Measurements from ENCODE around the gene CXCR5. TPM values are rescaled to one million over a fixed set of nuclear protein-coding genes. Genes with fewer than 3 reads are reported as not detected.

Gene CXCR5
- total RNA-seq, 2 donors from 2014 or later: 9.3 to 25.9 TPM

- no peaks in the 10 kb centered on the region for H3K36me3 Mint-ChIP-seq
Observed at GRCh38 chr11:118913411-118914125, 29.9 kb downstream of the CXCR5 start.

DNA sequence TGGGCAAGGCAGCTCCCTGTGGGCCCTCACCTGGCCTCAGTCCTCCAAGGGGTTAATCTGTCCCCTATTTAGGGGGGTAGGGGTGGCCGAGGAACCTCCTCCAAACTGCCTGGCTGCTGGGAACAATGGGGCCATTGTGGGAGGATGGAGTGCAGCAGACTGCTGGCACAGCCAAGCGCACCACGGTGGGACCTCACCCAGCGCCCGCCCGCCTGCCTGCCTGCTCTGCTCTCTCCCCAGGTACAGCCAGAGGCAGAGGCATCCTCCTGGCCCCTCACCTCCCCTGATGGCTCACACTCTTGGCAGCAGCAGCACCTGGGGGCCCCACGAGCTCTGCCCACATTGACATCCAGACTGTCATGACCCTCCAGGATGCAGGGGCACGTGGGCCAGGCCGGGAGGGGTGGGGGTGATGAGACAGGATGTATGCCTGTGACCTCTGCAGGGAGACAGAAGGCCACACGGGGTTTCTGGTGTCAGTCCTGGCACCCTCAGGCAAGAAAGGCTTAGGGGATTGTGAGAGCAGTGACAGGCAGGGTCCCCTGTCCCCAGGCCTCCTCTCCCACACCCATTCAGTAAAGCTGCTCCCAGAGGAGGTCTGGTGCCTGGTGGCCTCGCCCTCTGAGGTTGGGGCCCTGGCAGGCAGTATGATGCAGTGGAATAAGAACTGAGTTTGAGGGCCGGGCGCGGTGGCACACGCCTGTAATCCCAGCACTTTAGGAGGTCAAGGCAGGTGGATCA, 30.7 kb downstream of the CXCR5 start:
- ATAC-seq: peak; percentile 22 to 26
- Mint-ChIP-seq H3K27ac (peak overlapping the region; percentile 94 to 96), H3K9me3 (no peaks in the 10 kb centered on the region), H3K36me3 (no peaks in the 10 kb centered on the region)
- DNase-seq (ENCODE audit: low spot score in 2 of 2): peak in 1 of 2 donors; percentile 73

More at GRCh38 chr11:118913411-118914125, 29.9 kb downstream of the CXCR5 start:
- H3K27ac Mint-ChIP-seq: peak overlapping the region; percentile 74 to 94
- DNase-seq (ENCODE audit: low spot score in 2 of 2) (peak in 1 of 2 donors; percentile 69), ATAC-seq (no peak)
- H3K9me3 Mint-ChIP-seq: no peaks in the 10 kb centered on the region

- no peaks in the 10 kb centered on the region for H3K36me3 Mint-ChIP-seq
- DNase-seq (ENCODE audit: low spot score in 2 of 2) (no peak), ATAC-seq (no peak)
- H3K9me3 Mint-ChIP-seq: no peaks in the 10 kb centered on the region
- H3K27ac Mint-ChIP-seq: peak overlapping the region; percentile 94 to 96
Observed at GRCh38 chr11:118914987-118915386, 31.3 kb downstream of the CXCR5 start.

GRCh38 chr11:118915396-118915795, 31.7 kb downstream of the CXCR5 start:
- H3K27ac Mint-ChIP-seq: peak overlapping the region; percentile 94 to 96
- ATAC-seq (no peak), DNase-seq (ENCODE audit: low spot score in 2 of 2) (no peak)
- H3K9me3 Mint-ChIP-seq: no peaks in the 10 kb centered on the region
- H3K36me3 Mint-ChIP-seq: no peaks in the 10 kb centered on the region

- peak overlapping the region; percentile 94 to 96 for H3K27ac Mint-ChIP-seq
- no peak for ATAC-seq
- no peaks in the 10 kb centered on the region for H3K9me3 Mint-ChIP-seq
- H3K36me3 Mint-ChIP-seq: no peaks in the 10 kb centered on the region
- DNase-seq (ENCODE audit: low spot score in 2 of 2): no peak
Observed at GRCh38 chr11:118915941-118916841, 32.5 kb downstream of the CXCR5 start.

GRCh38 chr11:118916842-118917388, 33.2 kb downstream of the CXCR5 start:
- peak overlapping the region; percentile 94 to 95 for H3K27ac Mint-ChIP-seq
- no peak for ATAC-seq
- DNase-seq (ENCODE audit: low spot score in 2 of 2): no peak
- H3K9me3 Mint-ChIP-seq: no peaks in the 10 kb centered on the region
- H3K36me3 Mint-ChIP-seq: no peaks in the 10 kb centered on the region

- no peaks in the 10 kb centered on the region for H3K36me3 Mint-ChIP-seq
- DNase-seq (ENCODE audit: low spot score in 2 of 2): no peak
- peak; percentile 46 to 52 for ATAC-seq
- no peaks in the 10 kb centered on the region for H3K9me3 Mint-ChIP-seq
- peak overlapping the region; percentile 94 to 95 for H3K27ac Mint-ChIP-seq
Observed at GRCh38 chr11:118917481-118918127, 33.9 kb downstream of the CXCR5 start.

DNA sequence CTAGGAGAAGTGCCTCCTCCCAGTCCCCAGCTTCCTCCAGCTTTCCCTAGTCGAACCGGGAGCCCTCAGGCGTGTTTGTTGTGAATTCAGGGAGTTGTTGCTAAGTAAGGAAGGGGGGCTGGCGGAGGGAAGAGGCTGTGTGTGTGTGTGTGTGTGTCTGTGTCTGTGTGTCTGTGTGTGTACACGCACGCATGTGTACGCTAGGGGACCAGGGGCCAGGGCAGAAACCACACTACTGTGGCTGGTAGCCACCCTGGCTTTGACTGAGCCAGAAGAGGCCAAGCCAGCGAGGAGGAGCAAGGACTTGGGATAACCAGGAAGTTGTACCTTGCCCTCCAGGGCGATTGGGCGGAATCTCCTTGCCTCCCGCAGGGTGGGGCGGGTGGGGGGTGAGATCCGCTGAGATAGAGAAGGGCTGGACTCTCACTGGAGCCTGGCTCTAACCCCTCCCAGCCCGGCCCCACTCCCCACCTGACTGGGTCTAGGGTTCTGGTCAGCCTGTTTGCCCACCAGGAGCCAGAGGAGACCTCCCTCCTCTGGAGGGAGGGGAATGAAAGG, 34.5 kb downstream of the CXCR5 start:
- Mint-ChIP-seq H3K27ac (peak overlapping the region; percentile 94 to 95), H3K9me3 (no peaks in the 10 kb centered on the region), H3K36me3 (no peaks in the 10 kb centered on the region)
- ATAC-seq: peak; percentile 8 to 18
- DNase-seq (ENCODE audit: low spot score in 2 of 2): no peak

- no peak for ATAC-seq
- peak overlapping the region; percentile 84 to 94 for H3K27ac Mint-ChIP-seq
- peaks cover 0 to 3% of the 10 kb centered on the region in 2 donors for H3K36me3 Mint-ChIP-seq
- no peak for DNase-seq (ENCODE audit: low spot score in 2 of 2)
- H3K9me3 Mint-ChIP-seq: no peaks in the 10 kb centered on the region
Observed at GRCh38 chr11:118918686-118919280, 35.1 kb downstream of the CXCR5 start.

- DNase-seq (ENCODE audit: low spot score in 2 of 2) (no peak), ATAC-seq (no peak)
- peak overlapping the region; percentile 84 to 94 for H3K27ac Mint-ChIP-seq
- H3K36me3 Mint-ChIP-seq: peaks cover 9 to 13% of the 10 kb centered on the region in 2 donors
- H3K9me3 Mint-ChIP-seq: no peaks in the 10 kb centered on the region
Observed at GRCh38 chr11:118921121-118921928, 37.6 kb downstream of the CXCR5 start.

DNA sequence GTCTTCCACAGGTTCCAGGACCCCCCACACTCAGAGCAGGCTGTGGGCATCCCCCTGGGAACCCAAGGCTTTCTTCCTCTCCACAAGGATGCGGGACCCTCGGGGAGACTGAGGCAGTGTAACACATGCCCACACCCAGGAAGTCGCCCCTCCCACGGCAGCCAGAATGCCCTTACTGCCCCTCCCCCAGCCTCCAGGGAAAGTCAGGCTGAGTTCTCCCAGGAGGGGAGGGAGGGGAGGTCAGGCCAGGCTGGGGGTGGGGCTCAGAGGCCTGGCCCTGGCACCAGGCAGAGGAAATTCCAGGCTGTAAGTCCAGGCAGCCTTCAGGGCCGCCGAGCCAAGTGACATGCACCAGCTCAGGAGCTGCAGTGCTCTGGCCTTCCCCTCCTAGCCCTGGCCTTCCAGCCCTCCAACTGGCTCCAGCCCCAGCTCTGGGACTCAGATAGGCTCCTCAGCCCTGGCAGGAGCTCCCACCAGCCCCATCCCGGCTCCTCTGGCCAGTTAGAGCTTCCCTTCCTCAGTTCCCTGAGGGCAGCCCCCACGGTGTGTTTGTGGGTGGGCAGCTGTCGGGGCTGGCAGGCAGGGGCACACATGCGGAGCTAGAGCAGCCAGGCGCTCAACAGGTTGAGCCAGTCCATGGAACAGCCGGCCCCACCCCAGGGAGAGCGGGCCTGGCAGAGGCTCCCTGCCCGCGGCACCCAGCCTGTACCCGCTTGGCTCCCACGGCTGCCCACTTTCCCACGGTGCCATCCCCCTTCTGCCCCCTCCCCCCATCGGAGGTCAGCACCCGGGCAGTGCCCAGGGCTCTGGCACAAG, 38.4 kb downstream of the CXCR5 start:
- DNase-seq (ENCODE audit: low spot score in 2 of 2) (no peak), ATAC-seq (no peak)
- H3K9me3 Mint-ChIP-seq: no peaks in the 10 kb centered on the region
- peak overlapping the region in 1 of 2 donors; percentile 94 for H3K27ac Mint-ChIP-seq
- peaks cover 9 to 13% of the 10 kb centered on the region in 2 donors for H3K36me3 Mint-ChIP-seq

DNA sequence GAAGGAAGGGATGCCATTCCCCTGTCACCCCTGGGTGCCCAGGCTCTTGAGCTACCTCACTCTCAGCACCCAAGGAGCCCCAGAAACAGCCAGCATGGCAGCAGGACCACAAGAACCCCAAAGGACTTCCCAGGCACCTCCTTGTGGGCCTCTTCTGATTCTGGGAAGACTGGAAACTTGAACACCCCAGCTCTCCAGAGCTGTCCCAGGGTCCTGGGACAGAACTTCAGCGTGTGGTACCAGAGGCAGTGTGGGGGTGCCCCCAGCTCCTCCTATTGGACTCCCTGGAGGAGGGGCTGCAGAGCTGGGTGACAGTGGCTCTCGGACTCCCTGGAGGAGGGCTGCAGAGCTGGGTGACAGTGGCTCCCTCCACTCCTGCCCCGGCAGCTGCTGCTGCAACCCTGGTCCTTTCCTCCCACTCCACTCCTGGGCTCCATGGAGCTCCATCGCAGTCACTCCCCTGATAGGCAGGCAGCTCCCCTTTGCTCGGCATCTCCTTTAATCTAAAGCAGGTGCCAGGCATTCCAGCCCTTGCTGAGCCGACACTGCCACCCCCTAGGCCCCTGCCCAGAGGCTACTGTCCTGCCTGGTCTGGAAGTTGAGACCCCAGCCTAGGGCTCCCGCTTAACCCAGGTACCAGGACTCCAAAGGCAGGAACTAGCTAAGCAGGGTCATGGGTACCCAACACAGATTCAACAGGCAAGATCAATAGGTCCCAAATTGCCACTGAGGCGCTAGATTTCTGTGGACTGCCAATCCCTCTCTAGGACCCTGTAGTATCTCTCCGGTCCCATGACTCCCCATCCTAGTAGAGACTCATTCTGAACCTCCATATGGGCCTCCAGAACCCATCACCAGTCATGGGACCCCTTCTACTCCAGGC, 39.3 kb downstream of the CXCR5 start:
- Mint-ChIP-seq H3K36me3 (peaks cover 9 to 13% of the 10 kb centered on the region in 2 donors), H3K27ac (peak overlapping the region; percentile 63 to 78), H3K9me3 (no peaks in the 10 kb centered on the region)
- DNase-seq (ENCODE audit: low spot score in 2 of 2) (no peak), ATAC-seq (no peak)

All from activated naive CD4-positive, alpha-beta T cell treated with anti-CD3 and anti-CD28 coated beads, Interleukin-2, amount 50 U/mL, for 72 hours (primary cell).